Measurements from ENCODE around the gene ARHGAP32.
"Not testable (repeated sequence)": the region's sequence is repeated elsewhere in the genome, so short reads cannot be mapped to it uniquely, and the experiment has no call there.

Gene ARHGAP32

GRCh38 chr11:129195682-129196081 lies 3.6 kb upstream of the ARHGAP32 start:
- DNase-seq: no peak

- DNase-seq: no peak
Observed at GRCh38 chr11:129191649-129192048, 476 bp downstream of the ARHGAP32 start.

- no peak for DNase-seq
Observed at GRCh38 chr11:129190087-129190486, 2.0 kb downstream of the ARHGAP32 start.

DNA sequence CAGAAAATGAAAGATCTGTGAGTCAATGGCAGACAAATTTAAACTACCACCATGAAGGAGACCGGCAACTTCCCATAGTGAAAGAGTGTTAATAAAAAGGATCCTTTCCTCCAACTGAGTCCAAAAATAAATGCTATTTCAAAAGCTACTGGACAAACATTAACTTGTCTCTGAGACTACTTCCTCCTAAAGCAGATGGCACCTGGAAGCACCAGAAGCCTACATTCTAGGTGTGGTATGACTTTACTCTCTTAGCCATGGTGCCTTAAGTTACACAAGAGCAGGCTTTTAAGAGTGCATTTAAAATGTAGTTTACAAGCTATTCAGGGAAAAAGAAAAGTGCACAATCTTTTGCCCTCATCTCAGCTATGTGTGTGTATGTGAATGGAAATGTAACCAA lies 2.5 kb downstream of the ARHGAP32 start:
- DNase-seq: no peak

DNA sequence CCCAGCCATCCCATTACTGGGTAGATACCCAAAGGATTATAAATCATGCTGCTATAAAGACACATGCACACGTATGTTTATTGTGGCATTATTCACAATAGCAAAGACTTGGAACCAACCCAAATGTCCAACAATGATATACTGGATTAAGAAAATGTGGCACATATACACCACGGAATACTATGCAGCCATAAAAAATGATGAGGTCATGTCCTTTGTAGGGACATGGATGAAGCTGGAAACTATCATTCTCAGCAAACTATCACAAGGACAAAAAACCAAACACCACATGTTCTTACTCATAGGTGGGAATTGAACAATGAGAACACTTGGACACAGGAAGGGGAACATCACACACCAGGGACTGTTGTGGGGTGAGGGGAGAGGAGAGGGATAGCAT lies 7.0 kb downstream of the ARHGAP32 start:
- not testable (repeated sequence) for DNase-seq

- no peak for DNase-seq
Observed at GRCh38 chr11:129184581-129184980, 7.5 kb downstream of the ARHGAP32 start.

DNA sequence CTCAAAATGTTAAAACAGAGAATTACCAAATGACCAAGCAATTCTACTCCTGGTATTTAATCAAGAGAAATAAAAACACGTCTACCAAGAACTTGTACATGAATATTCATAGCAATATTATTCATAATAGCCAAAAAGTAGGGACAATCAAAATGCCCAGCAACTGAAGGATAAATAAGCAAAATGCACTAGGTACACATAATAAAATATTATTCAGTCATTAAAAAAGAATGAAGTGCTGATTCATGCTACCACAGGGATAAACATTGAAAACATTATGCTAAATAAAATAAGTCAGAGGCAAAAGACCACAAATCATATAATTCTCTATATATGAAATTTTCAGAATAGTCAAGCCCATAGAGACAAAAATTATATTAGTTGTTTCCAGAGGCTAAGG lies 24.8 kb downstream of the ARHGAP32 start:
- DNase-seq: no peak

GRCh38 chr11:129163714-129164164 lies 28.4 kb downstream of the ARHGAP32 start:
- DNase-seq: no peak

GRCh38 chr11:129157080-129157479 lies 35.0 kb downstream of the ARHGAP32 start:
- not testable (repeated sequence) for DNase-seq

- no peak for DNase-seq
Observed at GRCh38 chr11:129155745-129156144, 36.4 kb downstream of the ARHGAP32 start.

GRCh38 chr11:129148487-129148886 lies 43.6 kb downstream of the ARHGAP32 start:
- no peak for DNase-seq

DNA sequence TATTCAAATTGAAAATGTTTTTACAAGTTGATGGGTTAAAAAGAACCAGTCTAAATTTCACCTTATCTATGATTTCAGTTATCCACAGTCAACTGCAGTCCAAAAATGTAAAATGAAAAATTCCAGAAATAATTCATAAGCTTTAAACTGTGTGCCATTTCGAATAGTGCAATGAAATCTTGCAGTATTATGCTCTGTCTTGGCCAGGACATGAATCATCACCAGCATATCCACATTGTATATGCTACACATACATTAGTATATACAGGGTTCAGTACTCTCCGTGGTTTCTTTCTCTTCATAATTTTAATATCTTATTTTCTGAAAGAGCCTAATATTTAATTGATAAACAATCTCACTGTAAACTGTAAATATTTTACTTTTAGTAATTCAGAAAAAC lies 45.9 kb downstream of the ARHGAP32 start:
- DNase-seq: no peak

- DNase-seq: no peak
Observed at GRCh38 chr11:129145276-129145675, 46.8 kb downstream of the ARHGAP32 start.

DNA sequence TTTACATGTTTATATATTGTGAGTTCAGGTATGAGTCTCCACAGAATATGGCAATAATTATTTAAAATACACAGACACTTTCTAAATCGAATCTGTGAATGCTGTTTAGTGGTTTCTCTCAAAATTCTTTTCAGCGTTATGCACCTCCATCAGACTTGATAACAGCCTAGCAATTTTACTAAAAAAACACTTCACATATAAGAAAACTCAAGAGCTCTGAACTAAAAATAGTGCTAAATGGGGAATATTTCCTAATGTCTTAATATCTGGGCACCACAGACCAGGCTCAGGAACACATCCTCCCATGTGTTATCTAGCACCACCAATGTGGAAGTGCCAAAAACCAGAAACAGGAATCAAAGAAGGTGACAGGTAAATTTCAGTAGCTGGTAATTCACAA lies 47.9 kb downstream of the ARHGAP32 start:
- DNase-seq: no peak

DNA sequence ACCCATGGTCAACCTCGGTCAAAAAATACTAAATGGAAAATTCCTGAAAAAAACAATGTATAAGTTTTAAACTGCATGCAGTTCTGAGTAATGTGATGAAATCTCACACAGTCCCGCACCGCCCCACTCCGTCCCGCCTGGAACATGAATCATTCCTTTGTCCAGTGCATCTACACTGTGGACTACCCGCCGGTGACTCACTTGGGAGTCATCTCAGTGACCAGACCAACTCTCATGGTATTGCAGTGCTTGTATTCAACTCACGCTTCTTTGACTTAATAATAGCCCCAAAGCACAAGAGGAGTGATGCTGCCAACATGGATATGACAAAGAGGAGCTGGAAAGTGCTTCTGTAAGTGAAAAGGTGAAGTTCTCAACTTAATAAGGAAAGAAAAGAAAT lies 48.8 kb downstream of the ARHGAP32 start:
- DNase-seq: no peak

GRCh38 chr11:129141748-129142523 lies 50.2 kb downstream of the ARHGAP32 start:
- DNase-seq: no peak

DNA sequence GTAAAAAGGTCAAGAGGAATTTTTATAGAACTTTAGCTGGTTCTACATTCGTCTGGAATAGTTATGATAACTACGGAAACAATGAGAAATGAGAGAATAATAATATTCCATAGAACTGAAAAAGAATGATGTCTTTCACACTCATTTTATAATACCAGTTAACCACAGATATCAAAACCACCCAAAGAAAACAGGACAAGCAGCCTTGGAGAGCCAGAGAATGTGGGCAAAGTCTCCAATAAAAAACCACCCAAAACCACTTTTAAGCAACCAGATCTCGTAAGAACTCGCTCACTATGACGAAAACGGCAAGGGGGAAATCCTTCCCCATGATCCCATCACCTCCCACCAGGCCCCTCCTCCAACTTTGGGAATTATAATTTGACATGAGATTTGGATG lies 60.8 kb downstream of the ARHGAP32 start:
- no peak for DNase-seq

DNA sequence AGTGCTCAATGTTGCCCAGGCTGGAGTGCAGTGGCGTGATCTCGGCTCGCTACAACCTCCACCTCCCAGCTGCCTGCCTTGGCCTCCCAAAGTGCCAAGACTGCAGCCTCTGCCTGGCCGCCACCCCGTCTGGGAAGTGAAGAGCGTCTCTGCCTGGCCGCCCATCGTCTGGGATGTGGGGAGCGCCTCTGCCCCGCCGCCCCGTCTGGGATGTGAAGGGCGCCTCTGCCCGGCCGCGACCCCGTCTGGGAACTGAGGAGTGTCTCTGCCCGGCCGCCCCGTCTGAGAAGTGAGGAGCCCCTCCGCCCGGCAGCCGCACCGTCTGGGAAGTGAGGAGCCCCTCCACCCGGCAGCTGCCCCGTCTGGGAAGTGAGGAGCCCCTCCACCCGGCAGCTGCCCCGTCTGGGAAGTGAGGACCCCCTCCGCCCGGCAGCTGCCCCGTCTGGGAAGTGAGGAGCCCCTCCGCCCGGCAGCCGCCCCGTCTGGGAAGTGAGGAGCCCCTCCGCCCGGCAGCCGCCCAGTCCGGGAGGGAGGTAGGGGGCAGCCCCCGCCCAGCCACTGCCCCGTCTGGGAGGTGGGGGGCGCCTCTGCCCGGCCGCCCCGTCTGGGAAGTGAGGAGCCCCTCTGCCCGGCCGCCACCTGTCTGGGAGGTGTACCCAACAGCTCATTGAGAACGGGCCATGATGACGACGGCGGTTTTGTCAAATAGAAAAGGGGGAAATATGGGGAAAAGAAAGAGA lies 63.1 kb downstream of the ARHGAP32 start:
- DNase-seq: not testable (repeated sequence)

DNA sequence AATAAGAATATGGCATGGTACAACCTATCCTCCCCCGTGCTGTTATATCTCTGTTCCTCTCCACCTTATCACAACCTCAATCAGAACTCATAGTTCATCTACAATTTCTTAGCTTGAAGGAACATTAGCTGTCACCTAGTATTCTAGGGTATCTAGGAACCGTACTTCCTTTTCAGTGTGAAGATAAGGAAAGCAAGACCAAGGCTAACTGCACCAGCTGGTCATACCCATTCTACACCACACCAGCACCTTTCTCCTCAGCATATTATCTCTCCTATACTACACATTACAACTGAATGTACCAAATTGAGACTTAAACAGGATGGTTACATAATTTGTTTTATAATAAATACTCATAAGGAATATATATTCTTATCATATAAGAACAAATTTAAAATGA lies 73.1 kb downstream of the ARHGAP32 start:
- DNase-seq: no peak

GRCh38 chr11:129117595-129118350 lies 74.4 kb downstream of the ARHGAP32 start:
- no peak for DNase-seq

GRCh38 chr11:129115652-129116586 lies 76.2 kb downstream of the ARHGAP32 start:
- no peak for DNase-seq

- DNase-seq: no peak
Observed at GRCh38 chr11:129109701-129110100, 82.4 kb downstream of the ARHGAP32 start.
